HTERT RPE-1 (cell line): ENCODE data around the gene RTN1.

Experiments
- in situ Hi-C: fragments of 300-500 bp; cut with MboI; formaldehyde crosslinking; loops from 4 replicates; pipeline ENCODE4 v1.14.3; 2020; ENCODE audit warnings: low sequenced_read_pairs

RTN1 gene

DNA sequence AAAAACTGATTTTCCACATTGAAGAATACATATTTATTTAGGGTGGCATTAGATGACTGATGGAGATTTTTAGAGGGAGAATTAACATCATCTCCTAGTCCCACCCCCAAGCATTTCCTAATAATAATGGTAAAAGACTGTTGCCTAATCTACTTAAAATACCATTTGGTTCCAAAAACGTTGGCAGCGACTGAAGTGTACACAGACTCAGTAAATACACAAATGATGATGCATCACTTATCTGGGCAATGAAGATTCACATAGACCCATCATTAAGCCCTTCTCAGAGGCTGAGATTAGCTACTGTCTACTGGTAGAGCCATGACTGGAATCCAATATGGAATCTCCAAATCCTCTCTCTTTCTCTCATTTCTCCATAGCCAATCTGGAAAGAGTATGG is 18.2 kb downstream of the RTN1 start:
- in situ Hi-C loops: no loop called here

DNA sequence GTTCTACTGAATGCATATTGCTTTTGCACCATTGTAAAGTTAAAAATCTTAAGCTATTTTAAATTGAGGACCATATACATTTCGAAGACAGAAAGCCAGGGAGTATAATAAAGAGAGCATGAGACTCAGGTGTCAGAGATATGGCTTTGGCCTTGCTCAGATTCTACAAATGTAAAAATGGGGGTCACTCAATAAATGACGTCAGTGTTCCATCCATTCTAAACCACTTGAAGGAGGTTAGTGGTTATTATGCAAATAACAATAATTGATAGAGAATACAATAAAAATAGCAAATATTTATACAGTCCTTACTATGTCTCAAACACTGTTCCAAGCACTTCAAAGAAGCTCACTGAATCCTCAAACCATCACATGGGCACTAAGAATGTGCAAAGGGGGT is 20.1 kb downstream of the RTN1 start:
- in situ Hi-C loops: no loop called here

DNA sequence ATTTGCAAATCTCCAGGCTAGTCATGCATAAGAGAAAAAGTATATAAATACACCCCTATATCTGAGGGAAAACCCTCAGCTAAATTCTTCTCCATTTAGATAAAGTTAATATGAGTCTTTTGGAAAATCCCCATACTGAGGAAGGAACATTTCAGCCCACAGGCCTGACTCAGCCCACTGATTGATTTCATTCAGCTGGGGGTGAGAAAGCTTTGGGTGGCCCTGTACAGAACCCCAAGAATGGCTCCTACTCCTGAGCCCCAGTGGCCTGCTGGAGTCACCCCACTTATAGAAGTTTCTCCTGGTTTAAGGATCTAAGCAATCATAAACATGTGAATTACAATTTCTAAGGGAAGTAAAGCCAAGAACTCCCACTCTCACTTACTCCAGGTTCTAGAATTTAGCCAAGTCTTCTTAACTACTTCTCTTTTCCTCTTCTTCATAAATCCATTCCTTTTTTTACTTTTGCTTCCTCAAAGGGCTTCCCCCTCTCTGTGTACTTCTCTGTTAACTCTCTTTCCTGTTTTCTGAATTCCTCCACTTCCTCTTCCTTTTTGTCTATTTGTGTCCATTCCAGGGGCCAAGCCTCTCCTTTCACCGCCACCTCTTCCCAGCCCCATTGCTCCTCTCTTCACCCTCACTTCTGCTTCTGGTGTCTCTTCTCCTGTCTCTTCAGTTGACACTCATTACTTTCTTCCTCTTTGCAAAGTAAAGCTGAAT is 21.0 kb downstream of the RTN1 start:
- in situ Hi-C loops: no loop called here

DNA sequence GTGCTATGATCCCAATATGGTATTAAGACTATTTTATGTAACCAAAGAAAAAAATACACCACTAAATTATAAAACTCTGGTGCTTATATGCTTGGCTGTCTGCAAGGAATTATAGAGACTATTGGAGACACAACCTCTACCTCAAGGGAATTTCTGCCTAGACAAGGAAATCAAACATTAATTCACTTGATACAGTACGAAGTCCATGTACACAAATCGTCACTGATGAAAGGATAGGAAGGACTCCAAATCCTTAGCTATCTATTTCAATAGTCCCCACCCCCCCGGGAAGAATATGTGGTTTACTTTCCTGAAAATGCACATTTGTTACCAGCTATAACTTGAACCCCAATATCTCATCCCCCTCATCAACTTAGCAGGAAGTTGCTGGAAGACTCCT is 21.9 kb downstream of the RTN1 start:
- in situ Hi-C loops: no loop called here

DNA sequence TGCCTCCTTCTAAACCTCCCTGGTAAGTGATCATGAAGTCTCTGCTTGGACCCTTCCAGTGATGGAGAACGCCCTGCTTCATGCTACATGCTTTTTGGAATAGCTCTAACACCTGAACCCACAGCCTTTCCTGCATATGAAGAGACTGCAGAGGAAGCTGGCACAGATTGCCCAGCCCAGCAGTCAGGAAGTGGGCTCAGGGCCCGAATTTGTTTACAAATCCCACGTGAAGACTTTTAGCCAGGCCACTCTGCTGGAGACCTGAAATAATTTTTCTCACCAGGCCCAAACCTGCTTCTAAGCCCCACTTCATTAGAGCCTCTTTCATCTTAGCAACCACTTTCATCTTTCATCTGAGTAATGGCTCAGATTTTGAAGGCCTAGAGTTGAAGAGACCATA is 22.9 kb downstream of the RTN1 start:
- in situ Hi-C loops: no loop called here

DNA sequence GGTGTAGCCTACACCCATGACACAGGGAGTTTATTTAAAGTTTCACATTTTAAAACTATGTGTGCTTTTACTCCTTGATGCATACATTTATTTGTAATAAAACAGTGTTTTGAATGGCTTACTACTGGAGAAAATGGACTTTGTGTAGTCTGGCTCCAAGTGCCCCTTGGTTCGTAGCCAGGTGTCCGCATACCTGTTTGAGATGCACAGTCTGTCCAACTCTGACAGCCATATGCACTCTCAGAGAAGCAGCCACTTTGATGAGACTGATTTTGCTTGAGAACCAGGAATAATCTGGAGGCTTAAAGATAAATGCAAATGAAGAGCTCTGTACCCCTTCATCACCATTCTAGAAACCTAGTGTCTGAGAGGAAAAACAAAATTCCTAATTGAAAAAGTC is 24.0 kb downstream of the RTN1 start:
- in situ Hi-C loops: no loop called here

DNA sequence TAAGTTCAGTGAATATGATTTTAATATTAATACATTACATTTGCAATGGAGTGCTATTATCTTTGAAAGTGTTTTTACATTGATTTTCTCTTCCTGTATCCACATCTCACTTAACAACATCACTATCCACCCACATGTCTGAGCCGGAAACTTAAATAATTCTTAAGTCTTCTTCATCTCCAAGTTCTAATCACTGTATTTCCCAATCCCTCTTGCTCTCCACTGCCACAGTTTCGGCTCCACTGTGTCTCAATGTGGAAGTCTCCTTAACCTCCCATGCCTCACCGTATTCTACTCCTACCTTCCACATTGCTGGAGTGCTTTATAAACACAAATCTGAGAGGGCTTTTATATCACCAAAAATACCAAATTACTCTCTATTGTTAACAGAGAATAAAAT is 25.3 kb downstream of the RTN1 start:
- in situ Hi-C loops: no loop called here

DNA sequence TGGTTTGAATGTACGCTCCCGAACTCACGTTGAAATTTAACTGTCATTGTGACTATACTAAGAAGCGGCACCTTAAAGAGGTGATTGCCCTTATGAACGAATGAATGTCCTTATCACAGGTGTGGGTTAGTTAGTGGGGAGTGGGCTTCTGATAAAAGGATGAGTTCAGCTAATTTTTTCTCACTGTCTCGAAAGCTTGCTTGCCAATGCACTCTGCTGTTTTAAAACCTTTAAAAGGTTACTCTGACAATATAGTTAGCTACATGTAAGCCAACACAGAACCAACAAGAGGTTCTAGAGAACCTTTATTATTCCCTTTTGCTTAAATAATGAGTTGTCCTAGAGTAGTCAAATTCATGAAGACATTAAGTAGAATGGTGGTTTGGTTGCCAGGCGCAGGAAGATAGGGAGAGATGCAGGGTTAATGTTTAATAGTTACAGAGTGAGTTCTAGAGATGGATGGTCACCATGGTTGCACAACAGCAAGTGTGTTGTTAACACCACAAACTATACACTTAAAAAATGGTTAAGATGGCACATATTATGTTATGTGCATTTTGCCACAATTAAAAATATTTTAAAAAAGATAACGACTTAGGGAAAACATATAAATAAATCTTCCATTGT is 26.3 kb downstream of the RTN1 start:
- in situ Hi-C loops: no loop called here

DNA sequence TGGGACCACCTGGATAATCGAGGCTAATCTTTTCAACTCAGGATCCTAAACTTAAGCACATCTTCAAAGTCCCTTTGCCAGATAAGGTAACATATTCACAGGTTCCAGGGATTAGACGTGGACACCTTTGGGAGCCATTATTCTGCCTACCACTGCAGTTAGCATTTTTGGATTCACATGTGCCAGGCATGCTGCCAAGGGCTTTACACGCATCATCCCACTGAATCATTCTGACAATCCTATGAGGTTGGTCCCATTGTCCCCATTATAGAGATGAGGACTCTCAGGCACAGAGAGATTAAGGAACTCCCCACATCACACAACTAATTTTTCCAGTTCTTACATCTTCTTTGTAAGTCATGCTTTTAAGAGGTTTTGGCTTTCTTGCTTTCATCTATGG is 34.5 kb downstream of the RTN1 start:
- in situ Hi-C loops: no loop called here

DNA sequence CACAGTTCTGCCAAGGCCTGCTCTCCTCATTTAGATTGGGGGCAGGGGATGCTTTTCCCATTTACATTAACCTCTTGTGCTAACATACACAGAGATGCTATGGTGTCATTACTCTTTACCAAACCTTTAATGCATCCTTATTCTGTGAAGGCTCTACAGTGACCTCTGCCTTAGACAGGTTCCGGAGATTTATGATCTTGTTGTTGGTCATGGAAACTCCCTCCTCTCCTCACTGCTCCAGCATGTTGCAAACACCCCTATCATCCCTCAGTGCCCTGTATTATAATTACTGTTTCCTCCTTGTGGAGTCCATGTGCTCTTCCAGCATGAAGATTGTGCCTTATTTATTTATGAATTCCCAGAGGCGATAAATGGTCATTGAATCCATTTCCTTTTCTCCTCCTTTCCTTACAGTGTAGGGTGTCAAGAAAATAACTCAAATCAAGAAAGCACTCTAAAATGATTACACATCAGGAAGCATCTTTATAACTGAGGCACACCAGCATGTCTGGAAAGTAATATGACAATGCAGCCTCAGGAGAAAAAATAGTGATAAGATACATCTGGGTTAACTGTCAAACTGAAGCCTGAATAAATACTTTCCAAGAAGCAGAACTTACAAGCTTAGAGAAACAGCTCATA is 37.8 kb downstream of the RTN1 start:
- in situ Hi-C loops: no loop called here

DNA sequence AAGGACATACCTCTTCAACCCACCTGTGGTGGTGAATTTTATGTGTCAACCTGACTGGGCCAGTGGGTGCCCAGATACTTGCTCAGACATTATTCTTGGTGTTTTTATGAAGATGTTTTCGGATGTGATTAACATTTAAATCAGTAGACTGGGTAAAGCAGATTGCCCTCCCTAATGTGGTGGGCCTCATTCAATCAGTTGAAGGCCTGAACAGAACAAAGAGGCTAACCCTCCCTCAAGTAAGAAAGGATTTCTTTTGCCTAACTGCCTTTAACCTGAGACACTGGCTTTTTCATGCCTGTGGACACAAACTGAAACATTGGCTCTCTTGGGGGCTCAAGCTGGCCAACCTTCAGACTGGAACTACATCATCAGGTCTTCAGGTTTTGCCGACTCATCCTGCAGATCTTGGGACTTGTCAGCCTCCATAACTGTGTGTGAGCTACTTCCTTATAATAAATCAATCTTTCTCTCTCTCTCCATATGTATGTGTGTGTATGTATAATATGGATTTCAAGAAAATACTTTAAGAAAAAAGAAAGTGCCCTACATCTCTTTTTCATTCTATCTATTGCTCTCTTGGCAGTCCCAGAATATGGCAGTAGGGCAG is 39.4 kb downstream of the RTN1 start:
- in situ Hi-C loops: no loop called here

DNA sequence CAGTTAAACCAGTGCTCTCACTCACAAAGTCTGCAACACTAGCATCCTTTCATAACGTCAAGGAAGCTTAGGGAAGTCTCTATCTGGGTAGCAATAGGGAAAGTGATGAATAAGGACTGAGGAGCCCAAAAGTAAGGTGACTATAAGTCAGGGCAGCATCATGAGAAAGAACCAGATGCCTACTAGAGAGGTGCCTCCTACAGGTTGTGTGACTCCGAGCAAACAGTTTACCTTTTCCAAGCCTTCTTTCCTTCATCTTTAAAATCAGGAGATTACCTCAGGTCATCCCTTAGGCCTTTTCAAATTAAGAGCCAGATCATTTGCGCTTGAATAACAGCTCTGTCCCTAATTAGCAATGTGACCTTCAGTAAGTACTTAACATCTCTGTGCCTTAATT is 40.2 kb downstream of the RTN1 start:
- in situ Hi-C loops: no loop called here

DNA sequence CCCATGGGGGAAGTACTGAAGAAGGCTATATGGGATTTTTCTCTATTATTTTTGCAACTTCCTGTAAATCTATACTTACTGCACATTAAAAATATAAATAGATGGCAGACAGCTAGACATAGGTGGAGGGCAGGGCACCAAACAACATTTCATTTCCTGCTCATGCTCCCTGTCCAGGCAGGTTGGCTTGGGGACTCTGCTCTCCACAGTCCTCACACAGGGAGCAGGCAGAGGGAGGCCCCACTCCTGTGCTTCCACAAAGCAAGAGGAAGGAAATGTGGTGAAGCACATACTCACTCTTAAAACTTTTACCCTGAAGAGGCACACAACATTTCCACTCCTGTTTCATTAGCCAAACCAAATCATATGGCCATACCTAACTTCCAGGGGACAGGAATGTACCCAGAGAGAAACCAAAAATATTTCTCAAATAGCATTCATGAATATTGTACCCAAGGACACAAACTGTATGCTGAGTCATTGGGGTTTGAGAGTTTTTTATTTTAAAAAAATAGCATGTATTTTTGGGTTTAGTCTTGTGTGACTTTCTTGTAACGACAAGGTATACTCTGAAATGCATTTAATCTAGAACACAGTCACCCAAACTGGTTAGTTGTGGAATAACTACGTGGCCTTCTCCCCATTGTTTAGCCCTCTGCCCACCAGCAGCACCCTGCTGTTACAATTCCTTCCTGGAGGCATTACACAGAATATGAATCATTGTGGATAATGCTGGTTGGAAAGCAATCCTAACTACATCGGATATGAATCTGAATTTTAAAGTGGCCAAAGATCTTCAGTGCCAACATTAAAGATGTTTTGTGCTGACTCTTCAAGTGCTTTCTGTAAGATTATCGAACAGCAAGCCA is 40.9 kb downstream of the RTN1 start:
- in situ Hi-C loops: no loop called here

DNA sequence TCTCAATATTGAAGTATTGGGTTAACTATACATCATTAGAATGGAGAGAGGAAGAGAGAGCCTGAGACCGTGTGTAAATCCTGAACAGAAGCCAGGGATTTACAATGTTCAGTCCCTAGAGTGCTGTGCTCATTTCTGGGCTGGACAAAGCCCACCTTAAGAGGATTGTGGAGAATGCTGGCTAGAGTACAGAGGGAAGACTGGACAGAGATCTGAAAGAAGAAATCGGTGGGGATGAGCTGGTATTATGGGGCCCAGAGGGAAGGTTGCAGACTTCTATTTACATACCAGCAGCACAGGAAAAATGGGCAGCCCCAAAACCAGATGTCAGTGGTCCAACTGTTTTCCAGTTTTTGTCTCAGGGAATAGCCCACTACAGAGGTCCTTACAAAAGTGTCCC is 42.3 kb downstream of the RTN1 start:
- in situ Hi-C loops: no loop called here

DNA sequence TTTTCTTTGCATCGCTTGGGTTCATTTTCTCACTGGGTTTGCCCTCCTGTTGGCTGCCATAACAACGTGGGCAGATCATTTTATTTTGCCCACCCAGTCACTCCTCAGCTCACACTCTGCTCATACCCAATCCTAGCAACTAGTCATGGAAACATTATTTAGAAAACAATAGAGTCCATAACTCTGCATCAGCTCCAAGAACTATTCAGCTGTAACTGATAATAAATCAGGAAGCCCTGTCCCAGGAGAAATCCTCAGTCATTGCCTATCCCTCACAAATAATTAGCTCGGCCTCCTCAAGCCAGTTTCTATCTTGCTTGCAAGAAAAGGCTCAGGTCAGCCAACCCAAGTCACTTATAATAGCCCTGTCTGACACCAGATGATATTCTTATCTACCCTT is 43.2 kb downstream of the RTN1 start:
- in situ Hi-C loops: no loop called here

DNA sequence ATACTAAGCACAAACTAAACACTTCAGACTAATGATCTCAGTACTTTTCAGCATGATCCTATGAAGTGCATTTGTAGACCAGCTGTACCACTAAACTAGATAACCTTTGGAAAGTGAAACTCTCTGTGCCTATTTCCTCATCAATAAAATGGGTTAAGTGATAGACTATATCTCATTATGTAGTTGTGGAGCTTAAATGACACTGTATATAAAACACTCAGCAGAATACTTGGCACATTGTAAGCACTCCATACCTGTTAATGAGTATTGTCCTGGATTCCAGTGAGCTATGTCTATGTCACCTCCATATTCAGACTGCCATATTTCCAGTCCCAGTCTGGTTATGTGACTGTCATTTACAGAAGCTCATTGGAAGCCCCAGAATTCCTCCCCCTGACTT is 44.4 kb downstream of the RTN1 start:
- in situ Hi-C loops: no loop called here

DNA sequence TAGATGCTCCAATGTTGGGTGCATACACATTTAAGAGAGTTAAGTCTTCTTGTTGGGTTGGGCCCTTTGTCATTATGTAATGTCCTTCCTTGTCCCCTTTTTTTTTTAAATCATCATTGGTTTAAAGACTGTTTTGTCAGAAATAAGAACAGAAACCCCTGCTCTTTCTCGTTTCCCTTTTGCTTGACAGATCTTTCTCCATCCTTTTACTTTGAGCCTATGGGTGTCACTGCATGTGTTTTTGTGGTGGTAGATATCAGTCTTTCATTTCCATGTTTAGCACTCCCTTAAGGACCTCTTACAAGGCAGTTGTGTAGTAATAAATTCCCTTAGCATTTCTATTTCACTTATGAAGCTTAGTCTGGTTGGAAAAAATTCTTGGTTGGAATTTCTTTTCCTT is 47.4 kb downstream of the RTN1 start:
- in situ Hi-C loops: no loop called here

DNA sequence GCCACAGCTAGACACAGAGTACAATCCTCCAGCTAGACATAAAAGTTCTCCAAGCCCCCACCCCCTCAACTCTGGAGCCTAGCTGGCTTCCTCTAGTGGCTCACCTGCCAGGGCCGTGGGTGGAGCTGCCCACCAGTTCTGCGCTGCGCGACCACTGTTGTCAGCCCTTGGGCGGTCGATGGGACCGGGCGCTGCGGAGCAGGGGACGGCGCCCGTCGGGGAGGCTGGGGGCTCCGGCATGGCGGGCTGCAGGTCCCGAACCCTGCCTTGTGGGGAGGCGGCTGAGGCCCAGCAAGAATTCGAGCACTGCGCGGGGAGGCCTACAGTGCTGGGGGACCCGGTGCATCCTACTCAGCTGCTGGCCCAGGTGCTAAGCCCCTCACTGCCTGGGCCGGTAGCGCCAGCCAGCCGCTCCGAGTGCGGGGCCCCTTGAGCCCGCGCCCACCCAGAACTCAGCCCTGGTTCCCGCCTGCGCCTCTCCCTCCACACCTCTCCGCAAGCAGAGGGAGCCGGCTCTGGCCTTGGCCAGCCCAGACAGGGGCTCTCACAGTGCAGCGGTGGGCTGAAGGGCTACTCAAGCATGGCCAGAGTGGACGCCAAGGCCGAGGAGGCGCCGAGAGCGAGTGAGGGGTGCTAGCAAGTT is 51.0 kb downstream of the RTN1 start:
- in situ Hi-C loops: no loop called here

DNA sequence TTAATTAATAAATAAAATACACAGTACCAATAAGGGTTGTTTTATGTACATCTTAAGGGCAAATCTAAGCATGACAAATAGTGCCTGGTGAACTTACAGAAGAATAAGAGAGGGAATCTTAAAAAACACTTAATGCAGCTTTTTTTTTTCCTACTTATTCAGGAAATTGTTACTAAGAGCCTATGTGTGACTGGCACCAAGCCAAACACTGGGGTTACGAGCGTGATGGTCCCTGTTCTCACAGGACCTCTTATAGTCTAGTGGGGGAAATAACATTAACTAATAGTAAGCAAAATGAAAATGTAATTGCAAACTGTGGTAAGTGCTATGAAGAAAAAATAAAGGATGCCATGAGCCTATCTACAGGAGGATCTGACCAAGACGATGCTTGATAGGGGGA is 53.6 kb downstream of the RTN1 start:
- in situ Hi-C loops: no loop called here

DNA sequence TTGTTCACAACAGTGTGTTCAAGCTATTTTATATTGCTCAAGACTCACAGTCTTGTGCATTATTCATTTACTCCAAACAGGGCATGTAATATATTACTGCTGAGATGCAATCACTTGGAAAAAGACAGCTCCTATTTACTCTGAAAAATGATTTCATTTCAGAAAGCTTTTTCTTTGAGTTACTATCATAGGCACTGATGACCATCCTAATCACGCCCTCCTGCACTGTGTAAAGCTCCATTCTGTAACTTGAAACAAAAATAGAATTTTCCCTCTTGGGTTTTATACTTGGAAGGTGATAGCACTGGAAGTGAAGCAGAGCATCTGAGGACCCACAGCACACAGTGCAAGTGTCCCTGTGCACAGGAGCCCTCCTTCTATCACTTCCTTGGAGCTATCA is 55.6 kb downstream of the RTN1 start:
- in situ Hi-C loops: no loop called here

DNA sequence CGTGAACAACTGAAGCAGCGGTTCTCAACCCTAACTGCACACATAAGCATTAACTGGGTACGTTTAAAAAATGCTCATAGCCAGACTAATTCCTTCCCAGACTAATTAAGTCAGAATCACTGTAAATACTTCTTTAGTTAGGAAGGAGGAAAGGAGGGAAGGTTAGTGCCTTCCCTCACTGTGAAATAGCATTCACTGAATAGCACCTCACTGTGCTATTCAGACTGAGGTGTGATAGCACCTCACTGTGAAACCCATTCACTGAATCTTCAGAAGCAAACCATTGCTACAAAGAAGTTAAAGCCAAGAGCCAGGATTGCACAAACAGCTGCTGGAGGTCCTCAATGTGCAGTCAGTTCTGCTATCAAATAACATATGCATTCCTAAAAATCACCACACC is 58.8 kb downstream of the RTN1 start:
- in situ Hi-C loops: no loop called here
